H1 (cell line): ENCODE data around the gene ADK. TPM values are rescaled to one million over a fixed set of nuclear protein-coding genes. Genes with fewer than 3 reads are reported as not detected.

ENCODE experiments used
- CTCF ChIA-PET: fragments of 300-600 bp; sonication (Branson Sonifier 250); formaldehyde crosslinking; loops from one replicate; lab custom pipeline; 2021; ENCODE audit not compliant: partially characterized antibody; lab: Charles Lee
- POLR2A ChIA-PET: fragments of 300-600 bp; sonication (Branson Sonifier 250); formaldehyde crosslinking; loops from one replicate; lab custom pipeline; 2021; ENCODE audit warnings: inconsistent platforms; ENCODE audit not compliant: partially characterized antibody; lab: Charles Lee
- DNase-seq, 2 experiments: peaks; one replicate each; pipeline versions ENCODE4 v3.0.0 to v3.0.0-alpha.2; 2010 to 2022; ENCODE audit warnings: low spot score in 2 of 2, low read depth in 1 of 2, mixed read lengths in 1 of 2
- FAIRE-seq: peaks from 2 replicates; lab custom pipeline; 2011; peaks lifted over from hg19 to GRCh38; lab: Jason Lieb, UNC
- H2AFZ ChIP-seq: 2 replicates; pipeline ENCODE4 v1.8.1; 2012; ENCODE audit warnings: low read length, inconsistent platforms
- H2AK5ac ChIP-seq: 2 replicates; pipeline ENCODE4 v1.6.1; 2013; ENCODE audit warnings: low read depth, low read length
- H2BK120ac ChIP-seq: replicated peaks from 2 replicates; pipeline ENCODE3; 2013; ENCODE audit warnings: low read depth, low read length, inconsistent platforms
- H2BK12ac ChIP-seq: 2 replicates; pipeline ENCODE4 v1.6.1; 2013; ENCODE audit warnings: low read depth, low read length
- H2BK15ac ChIP-seq: 2 replicates; pipeline ENCODE4 v1.6.1; 2013; ENCODE audit warnings: low read length
- H2BK20ac ChIP-seq: 2 replicates; pipeline ENCODE4 v1.6.1; 2013; ENCODE audit warnings: low read length
- H2BK5ac ChIP-seq: 2 replicates; pipeline ENCODE4 v1.6.1; 2013; ENCODE audit warnings: low read depth, low read length
- H3K14ac ChIP-seq: 2 replicates; pipeline ENCODE4 v1.6.1; 2013; ENCODE audit warnings: inconsistent platforms; ENCODE audit not compliant: insufficient read length
- H3K18ac ChIP-seq: 2 replicates; pipeline ENCODE4 v1.6.1; 2013; ENCODE audit warnings: low read length; ENCODE audit errors: extremely low read depth
- H3K23ac ChIP-seq: 2 replicates; pipeline ENCODE4 v1.6.1; 2013; ENCODE audit warnings: inconsistent platforms; ENCODE audit not compliant: insufficient read length
- H3K23me2 ChIP-seq: 2 replicates; pipeline ENCODE4 v1.6.1; 2013; ENCODE audit warnings: low read depth, low read length
- H3K27ac ChIP-seq: 2 replicates; pipeline ENCODE4 v1.6.1; 2011; ENCODE audit warnings: low read depth, low read length, inconsistent platforms
- H3K27me3 ChIP-seq, 4 experiments: replicated peaks in 1 of 4; 1 replicate in 1 of 4; 2 replicates in 3 of 4; pipeline versions ENCODE4 v1.6.1 to v1.8.1; 2011 to 2013; ENCODE audit warnings: low read length in 3 of 4, mild to moderate bottlenecking in 3 of 4, inconsistent platforms in 2 of 4, mixed read lengths in 2 of 4, moderate library complexity in 1 of 4; ENCODE audit not compliant: control insufficient read depth in 3 of 4, insufficient read depth in 3 of 4; ENCODE audit errors: extremely low read depth in 1 of 4
- H3K36me3 ChIP-seq, 4 experiments: 2 replicates each; pipeline versions ENCODE4 v1.6.1 to v1.8.1; 2011 to 2013; ENCODE audit warnings: mild to moderate bottlenecking in 4 of 4, low read length in 3 of 4, moderate library complexity in 2 of 4, control low read depth in 1 of 4, inconsistent platforms in 1 of 4; ENCODE audit not compliant: insufficient read depth in 4 of 4, control insufficient read depth in 2 of 4
- H3K4ac ChIP-seq: replicated peaks from 2 replicates; pipeline ENCODE3; 2013; ENCODE audit warnings: low read length, low read depth, mixed read lengths, inconsistent platforms; ENCODE audit not compliant: insufficient read length
- H3K4me1 ChIP-seq, 4 experiments: replicated peaks in 1 of 4; 1 replicate in 1 of 4; 2 replicates in 3 of 4; pipeline versions ENCODE4 v1.6.1 to v1.8.1; 2011 to 2013; ENCODE audit warnings: low read length in 3 of 4, inconsistent platforms in 2 of 4, mixed read lengths in 1 of 4; ENCODE audit not compliant: insufficient read depth in 4 of 4, control insufficient read depth in 3 of 4
- H3K4me2 ChIP-seq, 2 experiments: 2 replicates each; pipeline versions ENCODE4 v1.6.1 to v1.8.1; 2011 to 2013; ENCODE audit warnings: low read depth in 2 of 2, low read length in 2 of 2, control low read depth in 1 of 2, inconsistent platforms in 1 of 2, mild to moderate bottlenecking in 1 of 2; ENCODE audit not compliant: insufficient read depth in 1 of 2
- H3K4me3 ChIP-seq, 4 experiments: fragments of 200-600, 300-600 bp in 1 of 4; sonication (generic), shearing (Covaris generic), sonication (Bioruptor Twin) in 1 of 4; 2 replicates each; pipeline versions ENCODE4 v1.5.1 to v1.8.1; 2011 to 2016; ENCODE audit warnings: low read length in 4 of 4, low read depth in 3 of 4, control low read depth in 2 of 4, inconsistent platforms in 2 of 4, mild to moderate bottlenecking in 2 of 4, mixed read lengths in 1 of 4, moderate library complexity in 1 of 4; ENCODE audit not compliant: insufficient read depth in 2 of 4; ENCODE audit errors: extremely low read depth in 1 of 4
- H3K56ac ChIP-seq: replicated peaks from 2 replicates; pipeline ENCODE3; 2013; ENCODE audit warnings: low read depth, mild to moderate bottlenecking, mixed read lengths, low read length, inconsistent platforms; ENCODE audit not compliant: insufficient read length
- H3K79me1 ChIP-seq: 2 replicates; pipeline ENCODE4 v1.6.1; 2013; ENCODE audit warnings: low read depth, low read length, control low read depth
- H3K79me2 ChIP-seq, 2 experiments: 2 replicates each; pipeline versions ENCODE4 v1.6.1 to v1.8.1; 2012 to 2013; ENCODE audit warnings: low read length in 2 of 2, mild to moderate bottlenecking in 2 of 2, inconsistent platforms in 1 of 2; ENCODE audit not compliant: insufficient read depth in 2 of 2, control insufficient read depth in 1 of 2
- H3K9ac ChIP-seq, 4 experiments: replicated peaks in 1 of 4; 1 replicate in 1 of 4; 2 replicates in 3 of 4; pipeline versions ENCODE4 v1.6.1 to v1.8.1; 2011 to 2013; ENCODE audit warnings: low read depth in 3 of 4, low read length in 3 of 4, control low read depth in 2 of 4, mild to moderate bottlenecking in 2 of 4, moderate library complexity in 2 of 4, inconsistent platforms in 1 of 4; ENCODE audit errors: extremely low read depth in 1 of 4
- H3K9me3 ChIP-seq, 2 experiments: 2 replicates each; pipeline versions ENCODE4 v1.6.1 to v1.8.1; 2012 to 2013; ENCODE audit warnings: mild to moderate bottlenecking in 2 of 2, moderate library complexity in 2 of 2, control low read depth in 1 of 2, inconsistent platforms in 1 of 2, low read depth in 1 of 2, low read length in 1 of 2, mixed read lengths in 1 of 2; ENCODE audit not compliant: insufficient read depth in 2 of 2
- H4K20me1 ChIP-seq, 2 experiments: replicated peaks in 1 of 2; 2 replicates each; pipeline versions ENCODE3 to v1.8.1; 2011 to 2013; ENCODE audit warnings: inconsistent platforms in 2 of 2, low read length in 2 of 2, mild to moderate bottlenecking in 1 of 2; ENCODE audit not compliant: insufficient read depth in 2 of 2, control insufficient read depth in 1 of 2
- H4K5ac ChIP-seq: 2 replicates; pipeline ENCODE4 v1.6.1; 2013; ENCODE audit warnings: low read length, low read depth, mixed read lengths, inconsistent platforms; ENCODE audit not compliant: insufficient read length
- H4K8ac ChIP-seq: 2 replicates; pipeline ENCODE4 v1.8.0; 2013; ENCODE audit warnings: mild to moderate bottlenecking, moderate library complexity, low read length, inconsistent platforms; ENCODE audit not compliant: insufficient read depth; ENCODE audit errors: extremely low read depth
- H4K91ac ChIP-seq: replicated peaks from 2 replicates; pipeline ENCODE3; 2013; ENCODE audit warnings: low read length, mixed read lengths, inconsistent platforms; ENCODE audit not compliant: insufficient read length
- ASH2L ChIP-seq: fragments of 200-600, 300-600 bp; sonication (generic); IDR thresholded peaks from one replicate; pipeline ENCODE4 v1.7.1; 2017; ENCODE audit warnings: low read length
- ATF2 ChIP-seq: IDR thresholded peaks from 2 replicates; pipeline ENCODE4 v1.6.1; 2012; ENCODE audit warnings: low read length, inconsistent platforms
- BACH1 ChIP-seq: IDR thresholded peaks from 2 replicates; pipeline ENCODE4 v1.6.1; 2012; ENCODE audit warnings: low read length, improper control_type of control experiment
- CEBPB ChIP-seq: IDR thresholded peaks from 2 replicates; pipeline ENCODE4 v1.6.1; 2012; ENCODE audit warnings: low read depth, low read length
- CREB1 ChIP-seq: IDR thresholded peaks from 2 replicates; pipeline ENCODE4 v1.6.1; 2012; ENCODE audit warnings: inconsistent platforms
- HDAC6 ChIP-seq: IDR thresholded peaks from one replicate; pipeline ENCODE4 v1.7.1; 2012; ENCODE audit warnings: low read depth, mild to moderate bottlenecking, inconsistent platforms, low read length, moderate library complexity
- KDM4A ChIP-seq: IDR thresholded peaks from one replicate; pipeline ENCODE4 v1.7.1; 2012; ENCODE audit warnings: low read depth, mild to moderate bottlenecking, moderate library complexity, low read length, inconsistent platforms; ENCODE audit not compliant: severe bottlenecking
- RFX5 ChIP-seq: IDR thresholded peaks from 2 replicates; pipeline ENCODE4 v1.6.1; 2011; ENCODE audit warnings: low read depth, low read length, improper control_type of control experiment, borderline replicate concordance
- SIX5 ChIP-seq: IDR thresholded peaks from 2 replicates; pipeline ENCODE4 v1.6.1; 2011; ENCODE audit warnings: mild to moderate bottlenecking, low read depth, low read length
- SP2 ChIP-seq: IDR thresholded peaks from 2 replicates; pipeline ENCODE4 v1.6.1; 2012; ENCODE audit warnings: mild to moderate bottlenecking, low read length, inconsistent platforms
- SUZ12 ChIP-seq: fragments of 200-600 bp; sonication (generic); IDR thresholded peaks from 2 replicates; pipeline ENCODE4 v1.6.1; 2012; ENCODE audit warnings: mild to moderate bottlenecking, inconsistent platforms, low read length, moderate library complexity, mixed read lengths
- TAF1 ChIP-seq: IDR thresholded peaks from 2 replicates; pipeline ENCODE4 v1.6.1; 2011; ENCODE audit warnings: mild to moderate bottlenecking, low read depth, low read length
- TCF12 ChIP-seq: IDR thresholded peaks from 2 replicates; pipeline ENCODE4 v1.6.1; 2011; ENCODE audit warnings: low read depth, mild to moderate bottlenecking, low read length
- WGBS, 2 experiments: shearing (Covaris generic) in 1 of 2; methylation state at CpG; one replicate each; pipeline versions ENCODE4 v1.1.6 to v1.1.7; 2013 to 2015; ENCODE audit warnings: low lambda C conversion rate in 2 of 2, mixed read lengths in 2 of 2, inconsistent platforms in 1 of 2, low coverage in 1 of 2, missing lambda C conversion rate in 1 of 2; ENCODE audit not compliant: insufficient replicate concordance in 2 of 2, insufficient coverage in 1 of 2, insufficient read length in 1 of 2; ENCODE audit errors: extremely low coverage in 1 of 2, missing lambda C conversion rate in 1 of 2; 5-methylcytosine and 5-hydroxymethylcytosine counted together
- polyA plus RNA-seq, 7 experiments: library from polyadenylated mRNA; depleted of rRNA in 3 of 7; stranded (reverse) in 5 of 7; unstranded in 2 of 7; fragments of >200 nt in 5 of 7; fragments of 200-250 nt in 2 of 7; gene quantifications; 1 replicate in 5 of 7; 2 replicates in 1 of 7; 4 replicates in 1 of 7; pipeline versions ENCODE4 v1.2.1 to v1.2.3, GENCODE V29; 2011 to 2013; ENCODE audit warnings: missing spikeins in 2 of 7, mixed read lengths in 2 of 7
- total RNA-seq: library from RNA; stranded (reverse); fragmentation: NEBNext Ultra II Directional; extraction: Animal tissue kit (Norgen Biotek cat#: 25700); gene quantifications from 2 replicates; pipeline ENCODE4 v1.2.1, GENCODE V29; 2021

ADK gene
- total and polyA plus RNA-seq, 2 of the 8 experiments (the other 6 are each of a cell fraction or from before 2014, with no cell fraction given) = 12.3 to 42.4 TPM

DNA sequence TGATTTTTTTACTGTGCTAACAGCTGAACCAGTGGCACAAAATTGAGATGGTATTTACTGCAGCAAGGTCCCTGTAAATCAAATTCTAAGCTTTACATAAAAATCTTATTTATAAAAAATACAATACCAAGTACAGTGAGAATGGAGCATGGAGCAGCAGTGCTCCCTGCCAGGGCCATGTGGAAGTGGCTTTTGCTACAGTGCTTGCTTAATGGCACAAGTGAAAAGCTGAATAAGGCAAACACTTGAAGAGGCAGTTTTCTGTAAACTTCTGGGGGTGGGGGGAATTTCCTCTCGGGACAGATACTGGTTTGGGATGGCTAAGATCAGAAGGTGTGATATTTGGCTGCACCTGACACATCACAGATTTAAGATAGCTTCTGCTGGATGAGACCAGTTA is 27.9 kb upstream of the ADK start:
- Histone ChIP-seq H3K27me3 (no peaks in the 10 kb centered on the region), H3K36me3 (peaks cover 11 to 76% (median 49%) of the 10 kb centered on the region in 4 experiments; a peak in 7 of 8 replicates), H3K9ac (no peak overlapping the region), H3K18ac (no peak overlapping the region), H4K20me1 (peaks cover 0 to 3% of the 10 kb centered on the region in 2 experiments), H3K27ac (no peak overlapping the region), H2BK20ac (no peak overlapping the region), H3K23me2 (no peaks in the 10 kb centered on the region), H2BK12ac (no peak overlapping the region), H4K91ac (no peak overlapping the region), H3K23ac (no peak overlapping the region), H3K4ac (no peak overlapping the region), H4K5ac (no peak overlapping the region), H2BK5ac (no peak overlapping the region), H4K8ac (no peak overlapping the region; the same call in 1 of the 2 replicates), H2AK5ac (no peak overlapping the region), H3K4me3 (no peak overlapping the region), H3K4me1 (no peaks in the 10 kb centered on the region), H2AFZ (no peak overlapping the region), H2BK120ac (no peak overlapping the region), H3K79me1 (no peaks in the 10 kb centered on the region), H3K79me2 (no peaks in the 10 kb centered on the region), H2BK15ac (no peak overlapping the region), H3K56ac (no peak overlapping the region), H3K9me3 (no peaks in the 10 kb centered on the region), H3K4me2 (no peak overlapping the region), H3K14ac (no peak overlapping the region)
- DNase-seq = no peak
- 4% methylated on average over 1 of the region's 1 CpG; no CpG with 5 or more reads in 1 of the 2 experiments for WGBS, 2 experiments
- ChIA-PET CTCF (interaction anchor here (1.2 to 1.8 kb wide), 3 partner anchors 19 to 236 kb away, joined by 3 to 6 read pairs (median 3); no protein-coding TSS in a partner anchor), POLR2A (interaction anchor here (0.7 to 1.1 kb wide), 3 partner anchors 14 to 32 kb away, joined by 3 to 4 read pairs (median 3); no protein-coding TSS in a partner anchor)
- TF ChIP-seq SP2 (no peak), SUZ12 (no peak), HDAC6 (no peak), ASH2L (no peak), CEBPB (no peak), RFX5 (no peak), ATF2 (no peak), TCF12 (no peak), SIX5 (no peak), TAF1 (no peak), BACH1 (no peak), KDM4A (no peak), CREB1 (no peak)
- FAIRE-seq = no peak
